H1 (cell line): Measurements from ENCODE around the gene STAM. TPM values are rescaled to one million over a fixed set of nuclear protein-coding genes. Genes with fewer than 3 reads are reported as not detected.

Experiments used
- ASH2L ChIP-seq: fragments of 200-600, 300-600 bp; sonication (generic); IDR thresholded peaks from one replicate; pipeline ENCODE4 v1.7.1; 2017; ENCODE audit warnings: low read length
- BACH1 ChIP-seq: IDR thresholded peaks from 2 replicates; pipeline ENCODE4 v1.6.1; 2012; ENCODE audit warnings: low read length, improper control_type of control experiment
- CHD7 ChIP-seq: fragments of 300-600 bp; sonication (generic); IDR thresholded peaks from 2 replicates; pipeline ENCODE4 v1.7.1; 2012; ENCODE audit warnings: low read length, moderate library complexity, mild to moderate bottlenecking, inconsistent platforms; ENCODE audit not compliant: insufficient replicate concordance
- EP300 ChIP-seq, 2 experiments: IDR thresholded peaks; 1 replicate in 1 of 2; 2 replicates in 1 of 2; pipeline ENCODE4 v1.6.1; 2011 to 2012; ENCODE audit warnings: low read depth in 2 of 2, low read length in 2 of 2, mild to moderate bottlenecking in 2 of 2, borderline replicate concordance in 1 of 2, inconsistent platforms in 1 of 2, moderate library complexity in 1 of 2
- KDM4A ChIP-seq: IDR thresholded peaks from one replicate; pipeline ENCODE4 v1.7.1; 2012; ENCODE audit warnings: low read depth, mild to moderate bottlenecking, moderate library complexity, low read length, inconsistent platforms; ENCODE audit not compliant: severe bottlenecking
- KDM5A ChIP-seq: fragments of 200-600 bp; IDR thresholded peaks from 2 replicates; pipeline ENCODE4 v1.7.1; 2012; ENCODE audit warnings: mild to moderate bottlenecking, low read length, inconsistent platforms, mixed read lengths
- POLR2A ChIP-seq, 2 experiments: IDR thresholded peaks; 1 replicate in 1 of 2; 2 replicates in 1 of 2; pipeline ENCODE4 v1.6.1; 2011; ENCODE audit warnings: low read depth in 2 of 2, low read length in 2 of 2, mild to moderate bottlenecking in 2 of 2; ENCODE audit errors: control extremely low read depth in 1 of 2
- POLR2AphosphoS5 ChIP-seq: IDR thresholded peaks from 2 replicates; pipeline ENCODE4 v1.6.1; 2011; ENCODE audit warnings: low read depth, low read length
- SP4 ChIP-seq: IDR thresholded peaks from 2 replicates; pipeline ENCODE4 v1.6.1; 2012; ENCODE audit warnings: low read length, inconsistent platforms
- TAF7 ChIP-seq: optimal IDR thresholded peaks from 2 replicates; pipeline ENCODE3; 2011; ENCODE audit warnings: low read depth, mild to moderate bottlenecking, inconsistent platforms, low read length, moderate library complexity, borderline replicate concordance
- TBP ChIP-seq: IDR thresholded peaks from 2 replicates; pipeline ENCODE4 v1.6.1; 2011; ENCODE audit warnings: low read depth, low read length, improper control_type of control experiment
- polyA plus RNA-seq, 7 experiments: library from polyadenylated mRNA; depleted of rRNA in 3 of 7; stranded (reverse) in 5 of 7; unstranded in 2 of 7; fragments of >200 nt in 5 of 7; fragments of 200-250 nt in 2 of 7; gene quantifications; 1 replicate in 5 of 7; 2 replicates in 1 of 7; 4 replicates in 1 of 7; pipeline versions ENCODE4 v1.2.1 to v1.2.3, GENCODE V29; 2011 to 2013; ENCODE audit warnings: missing spikeins in 2 of 7, mixed read lengths in 2 of 7
- total RNA-seq: library from RNA; stranded (reverse); fragmentation: NEBNext Ultra II Directional; extraction: Animal tissue kit (Norgen Biotek cat#: 25700); gene quantifications from 2 replicates; pipeline ENCODE4 v1.2.1, GENCODE V29; 2021

The STAM gene
- total and polyA plus RNA-seq, 2 of the 8 experiments (the other 6 are each of a cell fraction or from before 2014, with no cell fraction given), result 22.0 to 27.8 TPM

GRCh38 chr10:17643755-17644484 lies at the start of gene STAM (continued):
- TF ChIP-seq CHD7, result no peak
- no peak for TF ChIP-seq KDM5A
- peak; percentile 74 for TF ChIP-seq ASH2L
- peak; percentile 88 for TF ChIP-seq POLR2AphosphoS5
- TF ChIP-seq KDM4A, result peak; percentile 51
- TF ChIP-seq TBP, result peak; percentile 69
- TF ChIP-seq BACH1, result no peak
- peak; percentile 100 for TF ChIP-seq SP4
- peak; percentile 71 for TF ChIP-seq TAF7
- peak; percentile 83 to 91 for TF ChIP-seq POLR2A (IDR thresholded peaks at IDR 0.05; ENCODE audit: control extremely low read depth in 1 of 2, low read depth in 2 of 2, low read length in 2 of 2)
- peak in 1 of 2 experiments; percentile 15; a peak in 1 of 3 replicates for TF ChIP-seq EP300 (IDR thresholded peaks at IDR 0.05; ENCODE audit: borderline replicate concordance in 1 of 2, low read depth in 2 of 2, low read length in 2 of 2)
